HepG2 (cell line): ENCODE data around the gene PHKG2. TPM values are rescaled to one million over a fixed set of nuclear protein-coding genes. Genes with fewer than 3 reads are reported as not detected.

Source experiments
- ATAC-seq: fragments of 200-7000 bp; cut with Tn5 transposase; 3 replicates; pipeline ENCODE4 v1.9.1; 2020; ENCODE audit warnings: mild to moderate bottlenecking, moderate library complexity
- BruUV-seq: library from RNA; stranded (reverse); fragments of 400-500 nt; replicated peaks from 2 replicates; lab custom pipeline; 2021; lab: Mats Ljungman, UMichigan
- CTCF ChIA-PET: fragments of 300-600 bp; formaldehyde crosslinking; extraction: SDS; loops from one replicate; lab custom pipeline; 2021; ENCODE audit warnings: low total read pairs, inconsistent platforms, low intra/inter-chr PET ratio; lab: Yijun Ruan, JAX
- POLR2A ChIA-PET: fragments of 350-600 bp; sonication (Branson Sonifier 250); formaldehyde crosslinking; loops from one replicate; lab custom pipeline; 2020; ENCODE audit warnings: antibody characterized with exemption, inconsistent platforms; lab: Yijun Ruan, JAX
- DNase-seq: peaks from one replicate; pipeline ENCODE4 v3.0.0-alpha.2; 2015; ENCODE audit warnings: low spot score
- FAIRE-seq: peaks from 3 replicates; lab custom pipeline; 2011; peaks lifted over from hg19 to GRCh38; lab: Jason Lieb, UNC
- H2AFZ ChIP-seq: one replicate; pipeline ENCODE4 v1.6.1; 2011; ENCODE audit warnings: low read length, inconsistent platforms
- H3K27ac ChIP-seq: fragments of 300-600 bp; 3 replicates; pipeline ENCODE4 v1.8.0; 2011; ENCODE audit warnings: mixed run types, mild to moderate bottlenecking, mixed read lengths, low read length, inconsistent platforms; ENCODE audit not compliant: insufficient read depth; ENCODE audit errors: extremely low read length
- H3K27me3 ChIP-seq, 2 experiments: fragments of 200-600 bp in 1 of 2; 2 replicates in 1 of 2; 3 replicates in 1 of 2; pipeline versions ENCODE4 v1.6.0 to v1.8.0; 2011; ENCODE audit warnings: low read length in 2 of 2, mild to moderate bottlenecking in 2 of 2, moderate library complexity in 2 of 2, inconsistent platforms in 1 of 2; ENCODE audit not compliant: insufficient read depth in 2 of 2, control insufficient read depth in 1 of 2
- H3K36me3 ChIP-seq, 2 experiments: fragments of 200-600 bp in 1 of 2; replicated peaks in 1 of 2; 2 replicates in 1 of 2; 3 replicates in 1 of 2; pipeline versions ENCODE4 v1.5.1 to v1.8.0; 2011; ENCODE audit warnings: low read length in 2 of 2, inconsistent platforms in 1 of 2; ENCODE audit not compliant: insufficient read depth in 2 of 2, control insufficient read depth in 1 of 2
- H3K4me1 ChIP-seq: 2 replicates; pipeline ENCODE4 v1.5.1; 2012; ENCODE audit warnings: low read length, inconsistent platforms; ENCODE audit not compliant: insufficient read depth
- H3K4me2 ChIP-seq: 2 replicates; pipeline ENCODE4 v1.6.0; 2011; ENCODE audit warnings: low read depth, low read length, inconsistent platforms
- H3K4me3 ChIP-seq, 3 experiments: fragments of 200-600 bp in 1 of 3; sonication (generic), shearing (Covaris generic) in 1 of 3; replicated peaks in 1 of 3; 2 replicates each; pipeline ENCODE4 v1.5.1; 2011 to 2016; ENCODE audit warnings: low read length in 3 of 3, inconsistent platforms in 2 of 3, low read depth in 2 of 3, mild to moderate bottlenecking in 2 of 3, control low read depth in 1 of 3, mixed read lengths in 1 of 3; ENCODE audit not compliant: insufficient read depth in 1 of 3
- H3K79me2 ChIP-seq: one replicate; pipeline ENCODE4 v1.6.1; 2011; ENCODE audit warnings: low read length, inconsistent platforms; ENCODE audit not compliant: insufficient read depth
- H3K9ac ChIP-seq: 2 replicates; pipeline ENCODE4 v1.6.0; 2011; ENCODE audit warnings: mild to moderate bottlenecking, low read depth, low read length, inconsistent platforms; ENCODE audit not compliant: insufficient read depth
- H3K9me3 ChIP-seq: 2 replicates; pipeline ENCODE4 v1.5.1; 2012; ENCODE audit warnings: mild to moderate bottlenecking, low read length
- H4K20me1 ChIP-seq: 2 replicates; pipeline ENCODE4 v1.6.0; 2011; ENCODE audit warnings: inconsistent platforms, mild to moderate bottlenecking, low read length, moderate library complexity; ENCODE audit not compliant: insufficient read depth
- AGO2 ChIP-seq: fragments of 200-400 bp; formaldehyde crosslinking; optimal IDR thresholded peaks from 2 replicates; pipeline ENCODE3; 2017; ENCODE audit warnings: mild to moderate bottlenecking, low read depth, low read length, moderate library complexity
- BCL6 ChIP-seq: IDR thresholded peaks from 2 replicates; pipeline ENCODE4 v1.6.1; 2016; ENCODE audit warnings: missing genetic modification reagents, missing compliant biosample characterization
- POLR2G ChIP-seq: fragments of 200-400 bp; formaldehyde crosslinking; IDR thresholded peaks from 2 replicates; pipeline ENCODE4 v1.6.1; 2018; ENCODE audit warnings: mild to moderate bottlenecking, low read depth, low read length, moderate library complexity
- WGBS: methylation state at CpG from one replicate; pipeline ENCODE4 v1.1.6; 2017; ENCODE audit warnings: low lambda C conversion rate; 5-methylcytosine and 5-hydroxymethylcytosine counted together
- in situ Hi-C: cut with HindIII; loops from 2 replicates; pipeline ENCODE4 v1.10.0; 2017; ENCODE audit warnings: low pct_unique_long_range_greater_than_20kb; ENCODE audit not compliant: extremely low pct_ligation_motif_present
- intact Hi-C: fragments of 100-400 bp; cut with micrococcal nuclease; formaldehyde crosslinking; loops from one replicate; pipeline ENCODE4 v1.10.0; 2022; ENCODE audit not compliant: unreplicated experiment
- polyA plus RNA-seq, 8 experiments: library from polyadenylated mRNA; depleted of rRNA in 3 of 8; stranded (reverse) in 7 of 8; unstranded in 1 of 8; fragments of >200 nt; fragmentation: Illumina TruSeq in 4 of 8; extraction: Trizol in 4 of 8; gene quantifications; 2 replicates each; pipeline versions ENCODE4 v1.2.1 to v1.2.3, GENCODE V29; 2011 to 2016; ENCODE audit warnings: low read depth in 4 of 8, missing spikeins in 1 of 8, mixed read lengths in 1 of 8; ENCODE audit not compliant: insufficient read depth in 1 of 8
- total RNA-seq, 5 experiments: library from RNA; depleted of rRNA; stranded (reverse); fragments of >200 nt; fragmentation: Illumina TruSeq; extraction: Trizol; gene quantifications; 2 replicates each; pipeline ENCODE4 v1.2.3, GENCODE V29; 2016; ENCODE audit warnings: low read depth in 1 of 5
- TF ChIP-seq, protein P1 (sequence below): sonication (generic); formaldehyde crosslinking; IDR thresholded peaks from 2 replicates; pipeline ENCODE4 v1.5.0; 2020; ENCODE audit warnings: mild to moderate bottlenecking, missing genetic modification reagents
- TF ChIP-seq, protein P2 (sequence below): sonication (generic); formaldehyde crosslinking; IDR thresholded peaks from 2 replicates; pipeline ENCODE4 v1.5.1; 2020; ENCODE audit warnings: mild to moderate bottlenecking, missing genetic modification reagents, moderate library complexity

The PHKG2 gene
- total and polyA plus RNA-seq, 2 of the 13 experiments (the other 11 are each of a cell fraction or from before 2014, with no cell fraction given), result 37.4 to 42.1 TPM

DNA sequence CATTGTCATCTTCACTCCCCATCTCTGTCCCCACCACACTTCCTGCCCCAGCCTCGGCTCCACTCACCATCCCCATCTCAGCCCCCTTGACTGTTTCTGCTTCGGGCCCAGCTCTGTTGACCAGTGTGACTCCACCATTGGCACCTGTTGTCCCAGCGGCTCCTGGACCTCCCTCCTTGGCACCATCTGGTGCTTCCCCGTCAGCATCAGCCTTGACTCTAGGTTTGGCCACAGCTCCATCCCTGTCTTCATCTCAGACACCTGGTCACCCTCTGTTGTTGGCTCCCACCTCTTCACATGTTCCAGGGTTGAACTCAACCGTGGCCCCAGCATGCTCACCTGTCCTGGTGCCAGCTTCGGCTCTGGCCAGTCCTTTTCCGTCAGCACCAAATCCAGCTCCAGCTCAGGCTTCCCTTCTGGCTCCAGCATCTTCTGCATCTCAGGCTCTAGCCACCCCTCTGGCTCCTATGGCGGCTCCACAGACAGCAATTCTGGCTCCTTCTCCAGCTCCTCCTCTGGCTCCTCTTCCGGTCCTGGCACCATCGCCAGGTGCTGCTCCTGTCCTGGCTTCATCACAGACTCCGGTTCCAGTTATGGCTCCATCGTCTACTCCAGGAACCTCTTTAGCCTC, 24.4 kb upstream of the PHKG2 start (continued):
- TF ChIP-seq, protein P1, sequence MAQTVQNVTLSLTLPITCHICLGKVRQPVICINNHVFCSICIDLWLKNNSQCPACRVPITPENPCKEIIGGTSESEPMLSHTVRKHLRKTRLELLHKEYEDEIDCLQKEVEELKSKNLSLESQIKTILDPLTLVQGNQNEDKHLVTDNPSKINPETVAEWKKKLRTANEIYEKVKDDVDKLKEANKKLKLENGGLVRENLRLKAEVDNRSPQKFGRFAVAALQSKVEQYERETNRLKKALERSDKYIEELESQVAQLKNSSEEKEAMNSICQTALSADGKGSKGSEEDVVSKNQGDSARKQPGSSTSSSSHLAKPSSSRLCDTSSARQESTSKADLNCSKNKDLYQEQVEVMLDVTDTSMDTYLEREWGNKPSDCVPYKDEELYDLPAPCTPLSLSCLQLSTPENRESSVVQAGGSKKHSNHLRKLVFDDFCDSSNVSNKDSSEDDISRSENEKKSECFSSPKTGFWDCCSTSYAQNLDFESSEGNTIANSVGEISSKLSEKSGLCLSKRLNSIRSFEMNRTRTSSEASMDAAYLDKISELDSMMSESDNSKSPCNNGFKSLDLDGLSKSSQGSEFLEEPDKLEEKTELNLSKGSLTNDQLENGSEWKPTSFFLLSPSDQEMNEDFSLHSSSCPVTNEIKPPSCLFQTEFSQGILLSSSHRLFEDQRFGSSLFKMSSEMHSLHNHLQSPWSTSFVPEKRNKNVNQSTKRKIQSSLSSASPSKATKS (CRISPR knock-in tag), result no peak

DNA sequence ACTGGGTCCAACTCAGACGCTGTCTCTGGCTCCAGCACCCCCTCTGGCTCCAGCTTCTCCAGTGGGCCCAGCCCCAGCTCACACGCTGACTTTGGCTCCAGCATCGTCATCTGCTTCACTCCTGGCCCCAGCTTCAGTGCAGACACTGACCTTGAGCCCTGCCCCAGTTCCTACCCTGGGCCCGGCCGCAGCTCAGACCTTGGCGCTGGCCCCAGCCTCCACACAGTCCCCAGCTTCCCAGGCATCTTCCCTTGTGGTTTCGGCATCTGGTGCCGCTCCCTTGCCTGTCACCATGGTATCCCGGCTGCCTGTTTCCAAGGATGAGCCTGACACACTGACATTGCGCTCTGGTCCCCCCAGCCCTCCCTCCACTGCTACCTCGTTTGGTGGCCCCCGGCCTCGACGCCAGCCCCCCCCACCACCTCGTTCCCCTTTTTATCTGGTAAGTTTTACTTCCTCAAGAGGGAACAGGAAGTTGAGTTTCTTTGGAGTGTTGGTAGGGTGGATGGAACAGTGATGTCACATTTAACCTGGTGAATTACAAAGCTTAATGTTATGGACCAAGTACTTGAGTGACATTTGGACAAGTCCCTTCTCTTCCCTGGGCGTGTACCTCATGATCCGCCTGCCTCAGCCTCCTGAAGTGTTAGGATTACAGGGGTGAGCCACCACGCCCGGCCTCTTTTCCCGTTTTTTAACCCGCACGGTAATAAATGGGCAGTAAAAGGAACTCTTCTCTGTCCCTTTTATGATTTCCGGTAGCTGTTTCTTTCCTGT, 23.4 kb upstream of the PHKG2 start:
- Histone ChIP-seq H3K9me3 (no peaks in the 10 kb centered on the region), H3K9ac (no peak overlapping the region), H4K20me1 (no peaks in the 10 kb centered on the region; the same call in 1 of the 2 replicates), H3K27ac (no peak overlapping the region), H2AFZ (no peak overlapping the region), H3K4me2 (no peak overlapping the region), H3K4me3 (no peak overlapping the region), H3K79me2 (no peaks in the 10 kb centered on the region), H3K27me3 (no peaks in the 10 kb centered on the region), H3K36me3 (peaks cover 66 to 84% of the 10 kb centered on the region in 2 experiments), H3K4me1 (no peaks in the 10 kb centered on the region)
- TF ChIP-seq BCL6 (no peak), POLR2G (peak; percentile 9; the same call in 1 of the 2 replicates), AGO2 (peak; percentile 86)
- TF ChIP-seq, protein P2, sequence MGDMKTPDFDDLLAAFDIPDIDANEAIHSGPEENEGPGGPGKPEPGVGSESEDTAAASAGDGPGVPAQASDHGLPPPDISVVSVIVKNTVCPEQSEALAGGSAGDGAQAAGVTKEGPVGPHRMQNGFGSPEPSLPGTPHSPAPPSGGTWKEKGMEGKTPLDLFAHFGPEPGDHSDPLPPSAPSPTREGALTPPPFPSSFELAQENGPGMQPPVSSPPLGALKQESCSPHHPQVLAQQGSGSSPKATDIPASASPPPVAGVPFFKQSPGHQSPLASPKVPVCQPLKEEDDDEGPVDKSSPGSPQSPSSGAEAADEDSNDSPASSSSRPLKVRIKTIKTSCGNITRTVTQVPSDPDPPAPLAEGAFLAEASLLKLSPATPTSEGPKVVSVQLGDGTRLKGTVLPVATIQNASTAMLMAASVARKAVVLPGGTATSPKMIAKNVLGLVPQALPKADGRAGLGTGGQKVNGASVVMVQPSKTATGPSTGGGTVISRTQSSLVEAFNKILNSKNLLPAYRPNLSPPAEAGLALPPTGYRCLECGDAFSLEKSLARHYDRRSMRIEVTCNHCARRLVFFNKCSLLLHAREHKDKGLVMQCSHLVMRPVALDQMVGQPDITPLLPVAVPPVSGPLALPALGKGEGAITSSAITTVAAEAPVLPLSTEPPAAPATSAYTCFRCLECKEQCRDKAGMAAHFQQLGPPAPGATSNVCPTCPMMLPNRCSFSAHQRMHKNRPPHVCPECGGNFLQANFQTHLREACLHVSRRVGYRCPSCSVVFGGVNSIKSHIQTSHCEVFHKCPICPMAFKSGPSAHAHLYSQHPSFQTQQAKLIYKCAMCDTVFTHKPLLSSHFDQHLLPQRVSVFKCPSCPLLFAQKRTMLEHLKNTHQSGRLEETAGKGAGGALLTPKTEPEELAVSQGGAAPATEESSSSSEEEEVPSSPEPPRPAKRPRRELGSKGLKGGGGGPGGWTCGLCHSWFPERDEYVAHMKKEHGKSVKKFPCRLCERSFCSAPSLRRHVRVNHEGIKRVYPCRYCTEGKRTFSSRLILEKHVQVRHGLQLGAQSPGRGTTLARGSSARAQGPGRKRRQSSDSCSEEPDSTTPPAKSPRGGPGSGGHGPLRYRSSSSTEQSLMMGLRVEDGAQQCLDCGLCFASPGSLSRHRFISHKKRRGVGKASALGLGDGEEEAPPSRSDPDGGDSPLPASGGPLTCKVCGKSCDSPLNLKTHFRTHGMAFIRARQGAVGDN (CRISPR knock-in tag), result 0 out of 2 replicates have a peak, but pooled peaks have one; percentile 17
- ATAC-seq, result peak; percentile 34
- 96% methylated on average over 23 of the region's 23 CpGs for WGBS
- no peak for DNase-seq
- FAIRE-seq, result no peak
- no TSS peak for BruUV-seq
- ChIA-PET POLR2A (interaction anchor here (0.9 to 1.1 kb wide), 3 partner anchors 15 to 50 kb away, joined by 3 to 4 read pairs (median 3); partner anchors contain the start of gene PHKG2), CTCF (no interaction called here)
- intact Hi-C loops (no loop called here), in situ Hi-C loops (no loop called here)
